Hindlimb muscle (tissue), 1 donor: ENCODE measurements around the gene MOGAT3. TPM values are rescaled to one million over a fixed set of nuclear protein-coding genes. Genes with fewer than 3 reads are reported as not detected.

Experiments used
- DNase-seq: peaks from one replicate; pipeline ENCODE4 v3.0.0-alpha.2; 2013
- polyA plus RNA-seq: library from polyadenylated mRNA; unstranded; fragments of 120-200 nt; gene quantifications from one replicate; pipeline ENCODE4 v1.2.1, GENCODE V29; 2013; ENCODE audit not compliant: insufficient read length

Gene MOGAT3
- polyA plus RNA-seq, 1 donor: not detected

- DNase-seq: no peak
Observed at GRCh38 chr7:101233907-101234547, 33.2 kb upstream of the MOGAT3 start.

GRCh38 chr7:101232141-101232850 lies 31.5 kb upstream of the MOGAT3 start:
- no peak for DNase-seq

GRCh38 chr7:101231644-101232043 lies 30.8 kb upstream of the MOGAT3 start:
- DNase-seq: no peak

- no peak for DNase-seq
Observed at GRCh38 chr7:101226721-101227120, 25.9 kb upstream of the MOGAT3 start.

GRCh38 chr7:101225650-101226049 lies 24.8 kb upstream of the MOGAT3 start:
- DNase-seq: no peak

GRCh38 chr7:101223528-101223927 lies 22.7 kb upstream of the MOGAT3 start:
- DNase-seq: no peak

GRCh38 chr7:101222275-101222830 lies 21.5 kb upstream of the MOGAT3 start:
- DNase-seq: no peak

GRCh38 chr7:101220295-101220694 lies 19.5 kb upstream of the MOGAT3 start:
- DNase-seq: no peak

- no peak for DNase-seq
Observed at GRCh38 chr7:101218236-101219125, 17.6 kb upstream of the MOGAT3 start.

- DNase-seq: peak; percentile 97
Observed at GRCh38 chr7:101217388-101218235, 16.8 kb upstream of the MOGAT3 start, which contains the start of the genes PLOD3 and ZNHIT1. PLOD3 (minus strand) TSS chr7:101217581; CDS start chr7:101217274, 307 bp downstream. ZNHIT1 (plus strand) TSS chr7:101218165; CDS start chr7:101218196, 31 bp downstream.

GRCh38 chr7:101216860-101217387 lies 16.1 kb upstream of the MOGAT3 start:
- DNase-seq: no peak

- DNase-seq: no peak
Observed at GRCh38 chr7:101216001-101216859, 15.4 kb upstream of the MOGAT3 start.

- no peak for DNase-seq
Observed at GRCh38 chr7:101212014-101212413, 11.2 kb upstream of the MOGAT3 start.

- DNase-seq: no peak
Observed at GRCh38 chr7:101211501-101211900, 10.7 kb upstream of the MOGAT3 start.

GRCh38 chr7:101210143-101210542 lies 9.3 kb upstream of the MOGAT3 start:
- no peak for DNase-seq

GRCh38 chr7:101208794-101209193 lies 8.0 kb upstream of the MOGAT3 start:
- DNase-seq: no peak

- DNase-seq: no peak
Observed at GRCh38 chr7:101207459-101207858, 6.6 kb upstream of the MOGAT3 start.

- DNase-seq: no peak
Observed at GRCh38 chr7:101206665-101207042, 5.8 kb upstream of the MOGAT3 start.

GRCh38 chr7:101205901-101206664 lies 5.2 kb upstream of the MOGAT3 start:
- no peak for DNase-seq
